Endothelial cell of umbilical vein (primary cell): ENCODE results near the gene BCR. TPM values are rescaled to one million over a fixed set of nuclear protein-coding genes. Genes with fewer than 3 reads are reported as not detected.

ENCODE experiments used
- BruUV-seq: library from RNA; stranded (reverse); fragments of 400-500 nt; replicated peaks from 2 replicates; lab custom pipeline; 2021; lab: Mats Ljungman, UMichigan
- CTCF ChIA-PET: fragments of 300-600, 350-600 bp; sonication (Branson Sonifier 250); formaldehyde crosslinking; loops from one replicate; lab custom pipeline; 2021; ENCODE audit warnings: antibody characterized with exemption, inconsistent platforms; lab: Charles Lee
- POLR2A ChIA-PET: fragments of 300-600, 350-600 bp; sonication (Branson Sonifier 250); formaldehyde crosslinking; loops from one replicate; lab custom pipeline; 2021; ENCODE audit warnings: antibody characterized with exemption, inconsistent platforms; lab: Charles Lee
- DNase-seq: peaks from one replicate; pipeline ENCODE4 v3.0.0-alpha.2; 2011; ENCODE audit warnings: low read depth, low spot score
- FAIRE-seq: peaks from 2 replicates; lab custom pipeline; 2011; peaks lifted over from hg19 to GRCh38; lab: Jason Lieb, UNC
- H2AFZ ChIP-seq: 2 replicates; pipeline ENCODE4 v1.6.0; 2012; ENCODE audit warnings: low read depth, low read length, control low read depth, inconsistent platforms
- H3K27ac ChIP-seq: 2 replicates; pipeline ENCODE4 v1.5.1; 2011; ENCODE audit warnings: low read depth, mild to moderate bottlenecking, control low read depth, low read length, moderate library complexity; ENCODE audit not compliant: insufficient read depth
- H3K27me3 ChIP-seq, 2 experiments: 2 replicates each; pipeline versions ENCODE4 v1.6.0 to v1.6.1; 2011; ENCODE audit warnings: low read length in 2 of 2, mixed read lengths in 1 of 2; ENCODE audit not compliant: control insufficient read depth in 2 of 2, insufficient read depth in 2 of 2
- H3K36me3 ChIP-seq, 2 experiments: 2 replicates in 1 of 2; 3 replicates in 1 of 2; pipeline ENCODE4 v1.5.1; 2011; ENCODE audit warnings: low read length in 2 of 2, mild to moderate bottlenecking in 1 of 2, moderate library complexity in 1 of 2; ENCODE audit not compliant: control insufficient read depth in 2 of 2, insufficient read depth in 2 of 2; ENCODE audit errors: extremely low read depth in 1 of 2
- H3K4me1 ChIP-seq: 3 replicates; pipeline ENCODE4 v1.5.1; 2011; ENCODE audit warnings: mild to moderate bottlenecking, low read length; ENCODE audit not compliant: control insufficient read depth, insufficient read depth; ENCODE audit errors: extremely low read depth
- H3K4me2 ChIP-seq: 2 replicates; pipeline ENCODE4 v1.6.1; 2011; ENCODE audit warnings: low read length, control low read depth, mixed read lengths; ENCODE audit not compliant: insufficient read depth
- H3K4me3 ChIP-seq, 3 experiments: fragments of 200-600 bp in 1 of 3; sonication (generic), shearing (Covaris generic) in 1 of 3; replicated peaks in 1 of 3; 2 replicates each; pipeline ENCODE4 v1.5.1; 2011 to 2016; ENCODE audit warnings: control low read depth in 3 of 3, low read length in 3 of 3, mild to moderate bottlenecking in 2 of 3, inconsistent platforms in 1 of 3, low read depth in 1 of 3, moderate library complexity in 1 of 3; ENCODE audit not compliant: insufficient read depth in 1 of 3
- H3K79me2 ChIP-seq: 2 replicates; pipeline ENCODE4 v1.6.0; 2012; ENCODE audit warnings: low read length, inconsistent platforms; ENCODE audit not compliant: control insufficient read depth, insufficient read depth
- H3K9ac ChIP-seq: replicated peaks from 2 replicates; pipeline ENCODE3; 2011; ENCODE audit warnings: low read length, control low read depth; ENCODE audit not compliant: insufficient read depth; ENCODE audit errors: extremely low read depth
- H3K9me1 ChIP-seq: replicated peaks from 3 replicates; pipeline ENCODE4 v1.6.0; 2011; ENCODE audit warnings: mild to moderate bottlenecking, low read length; ENCODE audit not compliant: control insufficient read depth, insufficient read depth; ENCODE audit errors: extremely low read depth
- H3K9me3 ChIP-seq: replicated peaks from 2 replicates; pipeline ENCODE4 v1.5.1; 2012; ENCODE audit warnings: low read length, inconsistent platforms; ENCODE audit not compliant: control insufficient read depth, insufficient read depth
- H4K20me1 ChIP-seq: replicated peaks from 2 replicates; pipeline ENCODE3; 2011; ENCODE audit warnings: mild to moderate bottlenecking, low read length; ENCODE audit not compliant: control insufficient read depth, insufficient read depth; ENCODE audit errors: extremely low read depth
- CTCF ChIP-seq, 2 donors: IDR thresholded peaks; 1 replicate in 1 of 2; 2 replicates in 1 of 2; pipeline ENCODE4 v1.5.1; 2011; ENCODE audit warnings: low read length in 2 of 2, mild to moderate bottlenecking in 2 of 2, moderate library complexity in 2 of 2, control low read depth in 1 of 2, inconsistent platforms in 1 of 2, low read depth in 1 of 2; ENCODE audit not compliant: insufficient read depth in 1 of 2; ENCODE audit errors: extremely low read depth in 1 of 2
- EZH2 ChIP-seq: IDR thresholded peaks from 2 replicates; pipeline ENCODE4 v1.6.1; 2012; ENCODE audit warnings: borderline replicate concordance, low read depth, mild to moderate bottlenecking, moderate library complexity, low read length, inconsistent platforms; ENCODE audit not compliant: severe bottlenecking
- FOS ChIP-seq: IDR thresholded peaks from 2 replicates; pipeline ENCODE4 v1.6.1; 2011; ENCODE audit warnings: mild to moderate bottlenecking, low read length, moderate library complexity, borderline replicate concordance; ENCODE audit not compliant: insufficient read depth
- GATA2 ChIP-seq: IDR thresholded peaks from 2 replicates; pipeline ENCODE4 v1.7.0; 2011; ENCODE audit warnings: low read depth, mild to moderate bottlenecking, moderate library complexity, mixed read lengths, low read length; ENCODE audit not compliant: insufficient read length, insufficient read depth
- JUN ChIP-seq: IDR thresholded peaks from 2 replicates; pipeline ENCODE4 v1.6.1; 2011; ENCODE audit warnings: borderline replicate concordance, low read depth; ENCODE audit not compliant: insufficient read length, insufficient read depth
- MAX ChIP-seq: IDR thresholded peaks from 2 replicates; pipeline ENCODE4 v1.6.1; 2011; ENCODE audit not compliant: insufficient read depth, insufficient read length
- MYC ChIP-seq: IDR thresholded peaks from one replicate; pipeline ENCODE4 v1.6.1; 2011; ENCODE audit warnings: mild to moderate bottlenecking, low read depth, low read length
- POLR2A ChIP-seq: IDR thresholded peaks from 2 replicates; pipeline ENCODE4 v1.6.1; 2012; ENCODE audit warnings: low read depth, mild to moderate bottlenecking, control low read depth, low read length
- POLR2AphosphoS5 ChIP-seq: IDR thresholded peaks from 2 replicates; pipeline ENCODE4 v1.6.1; 2012; ENCODE audit warnings: low read depth, mild to moderate bottlenecking, control low read depth, low read length, moderate library complexity; ENCODE audit not compliant: insufficient read depth
- dilution Hi-C: fragments of 300-500 bp; cut with MboI; formaldehyde crosslinking; loops from one replicate; pipeline ENCODE4 v1.15.0; 2019; ENCODE audit warnings: low sequenced_read_pairs; ENCODE audit not compliant: extremely low pct_ligation_motif_present
- intact Hi-C: fragments of 100-400 bp; cut with micrococcal nuclease; formaldehyde crosslinking; loops from one replicate; pipeline ENCODE4 v1.10.0; 2022
- polyA plus RNA-seq, 4 experiments: library from polyadenylated mRNA; depleted of rRNA in 3 of 4; stranded (reverse) in 3 of 4; unstranded in 1 of 4; fragments of >200 nt; gene quantifications; 2 replicates each; pipeline versions ENCODE4 v1.2.1 to v1.2.3, GENCODE V29; 2011 to 2012; ENCODE audit warnings: missing spikeins in 1 of 4
- total RNA-seq: library from RNA; stranded (reverse); gene quantifications from 2 replicates; pipeline ENCODE4 v1.2.3, GENCODE V29; 2021

The BCR gene
- total and polyA plus RNA-seq, 2 donors (not counting 3 experiments of a cell fraction or from before 2014, with no cell fraction given): 129 to 141 TPM

- no peak overlapping the region for H2AFZ ChIP-seq
- H3K9me3 ChIP-seq: no peaks in the 10 kb centered on the region
- ChIA-PET POLR2A (no interaction called here), CTCF (interaction anchor here (1.4 kb wide), 1 partner anchor 121 kb away, joined by 4 read pairs; no protein-coding TSS in a partner anchor)
- no peak overlapping the region for H3K4me2 ChIP-seq
- TF ChIP-seq POLR2A: no peak
- no peak for TF ChIP-seq FOS
- no peak for TF ChIP-seq MAX
- BruUV-seq: no TSS peak
- H3K27me3 ChIP-seq: no peaks in the 10 kb centered on the region
- no peaks in the 10 kb centered on the region for H3K4me1 ChIP-seq
- no peak for DNase-seq
- H4K20me1 ChIP-seq: no peaks in the 10 kb centered on the region
- no peak for FAIRE-seq
- dilution Hi-C loops (no loop called here), intact Hi-C loops (no loop called here)
- no peaks in the 10 kb centered on the region for H3K79me2 ChIP-seq
- no peak overlapping the region for H3K4me3 ChIP-seq
- H3K36me3 ChIP-seq: no peaks in the 10 kb centered on the region
- H3K9ac ChIP-seq: no peak overlapping the region
- H3K27ac ChIP-seq: no peak overlapping the region
- no peaks in the 10 kb centered on the region for H3K9me1 ChIP-seq
Measured at GRCh38 chr22:23161029-23161428, 19.3 kb upstream of the BCR start.

GRCh38 chr22:23161574-23161973 lies 18.7 kb upstream of the BCR start:
- Histone ChIP-seq H3K9me1 (no peaks in the 10 kb centered on the region), H3K4me2 (no peak overlapping the region), H3K27me3 (no peaks in the 10 kb centered on the region), H2AFZ (no peak overlapping the region), H3K9me3 (no peaks in the 10 kb centered on the region), H3K9ac (no peak overlapping the region), H3K4me1 (no peaks in the 10 kb centered on the region), H3K27ac (no peak overlapping the region), H3K79me2 (no peaks in the 10 kb centered on the region), H4K20me1 (no peaks in the 10 kb centered on the region), H3K4me3 (no peak overlapping the region), H3K36me3 (no peaks in the 10 kb centered on the region)
- ChIA-PET POLR2A (no interaction called here), CTCF (interaction anchor here (1.4 kb wide), 1 partner anchor 120 kb away, joined by 4 read pairs; no protein-coding TSS in a partner anchor)
- no peak for TF ChIP-seq FOS
- TF ChIP-seq GATA2: no peak
- no peak for TF ChIP-seq EZH2
- no peak for TF ChIP-seq POLR2A
- no peak for TF ChIP-seq MAX
- TF ChIP-seq POLR2AphosphoS5: no peak
- TF ChIP-seq MYC: no peak
- no peak for TF ChIP-seq CTCF (IDR thresholded peaks at IDR 0.05; ENCODE audit: extremely low read depth in 1 of 2, insufficient read depth in 1 of 2, low read depth in 1 of 2, low read length in 2 of 2)
- no peak for TF ChIP-seq JUN
- dilution Hi-C loops (no loop called here), intact Hi-C loops (no loop called here)
- FAIRE-seq (no peak), DNase-seq (no peak)
- BruUV-seq: no TSS peak
